Dermis blood vessel endothelial cell (primary cell): Measurements from ENCODE around the gene KRT28. TPM values are rescaled to one million over a fixed set of nuclear protein-coding genes. Genes with fewer than 3 reads are reported as not detected.

Source experiments
- DNase-seq: peaks from one replicate; pipeline ENCODE4 v3.0.0; 2010
- total RNA-seq: library from RNA; depleted of rRNA; stranded (reverse); fragments of >200 nt; gene quantifications from 2 replicates; pipeline ENCODE4 v1.2.3, GENCODE V29; 2014

KRT28 gene
- not detected in 2 replicates for total RNA-seq

DNA sequence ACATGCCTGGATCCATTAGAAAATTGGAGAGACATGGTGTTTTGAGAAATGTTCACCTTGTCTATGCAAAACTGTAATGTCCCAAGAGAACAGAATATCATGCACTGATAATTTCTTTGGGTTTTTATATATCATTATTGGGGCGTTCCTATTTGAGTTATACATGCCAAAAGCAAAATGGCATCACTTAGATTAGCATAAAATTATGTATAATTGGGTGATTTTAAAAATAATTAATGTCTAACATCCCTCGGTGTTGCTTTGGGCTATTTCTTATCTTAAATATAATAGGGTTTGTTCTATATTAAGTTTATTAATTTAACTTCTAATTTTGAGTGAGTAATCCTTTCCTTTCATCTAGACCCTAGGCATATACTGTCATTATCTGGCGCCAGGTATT lies at the start of gene KRT28:
Gene KRT28 (minus strand): TSS at position 101 of the 400 bp plus-strand sequence. CDS start 66 bp downstream, at position 35.
- no peak for DNase-seq

GRCh38 chr17:40848583-40849235 lies 49.0 kb upstream of the KRT28 start:
- DNase-seq: no peak

- DNase-seq: no peak
These were observed 46.9 kb upstream of the KRT28 start for GRCh38 chr17:40846515-40847144.

DNA sequence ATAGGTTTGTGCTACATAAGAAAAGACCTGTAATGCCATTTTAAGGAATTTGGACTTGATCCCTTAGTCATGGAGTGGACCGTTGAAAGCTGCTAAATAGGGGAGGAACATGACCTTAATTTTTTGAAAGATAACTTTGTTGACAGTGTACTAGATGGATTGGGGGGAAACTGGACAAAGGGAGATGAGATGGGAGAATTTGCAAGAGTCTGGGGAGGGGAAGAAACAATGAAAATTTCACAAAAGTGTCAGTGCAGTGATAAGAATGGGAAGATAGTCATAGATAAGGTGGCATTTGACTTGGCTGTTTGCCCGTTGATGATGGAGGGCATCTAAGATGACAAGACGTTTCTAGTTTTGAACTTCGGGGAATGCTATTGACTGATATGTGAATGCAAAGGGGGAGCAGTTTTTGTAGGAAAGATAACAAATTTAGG lies 44.9 kb upstream of the KRT28 start:
- DNase-seq: no peak

DNA sequence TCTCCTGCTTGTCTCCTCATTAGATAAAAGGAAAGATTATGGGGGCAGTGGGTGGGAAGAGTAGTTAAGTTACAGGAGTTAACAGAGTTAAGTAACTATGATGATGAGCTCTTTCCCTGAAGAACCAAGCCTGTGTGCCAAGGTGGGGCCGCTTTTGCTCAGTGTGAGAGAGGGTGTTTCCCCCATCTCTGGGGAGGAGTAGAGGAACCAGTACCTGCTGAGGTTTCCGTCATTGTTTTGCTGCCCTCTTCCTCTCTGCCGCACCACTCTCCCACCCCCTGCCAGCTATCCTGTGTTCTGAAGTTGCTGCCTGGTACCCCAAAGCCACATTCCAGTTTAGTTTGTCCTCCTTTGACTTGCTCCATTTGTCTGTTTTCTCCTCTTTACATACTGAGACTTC lies 43.5 kb upstream of the KRT28 start:
- no peak for DNase-seq

DNA sequence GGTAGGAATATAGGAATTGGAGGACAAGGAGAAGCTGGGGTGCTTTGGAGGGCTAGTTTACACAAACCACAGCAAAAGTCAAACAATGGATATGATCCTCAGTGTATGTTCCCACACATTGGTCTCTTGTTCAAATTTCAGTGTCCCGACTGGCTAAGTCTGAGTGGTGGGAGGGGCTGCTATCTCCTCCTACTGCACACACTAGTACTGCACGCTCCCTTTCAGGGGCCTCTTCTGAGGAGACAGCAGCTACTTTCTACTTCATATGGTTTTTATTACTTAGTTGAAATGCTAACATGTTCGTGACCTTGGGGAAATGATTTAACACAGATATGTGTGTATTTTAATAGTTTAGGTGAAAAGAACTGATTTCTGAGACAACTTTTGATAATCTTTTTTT lies 41.5 kb upstream of the KRT28 start:
- DNase-seq: no peak

DNA sequence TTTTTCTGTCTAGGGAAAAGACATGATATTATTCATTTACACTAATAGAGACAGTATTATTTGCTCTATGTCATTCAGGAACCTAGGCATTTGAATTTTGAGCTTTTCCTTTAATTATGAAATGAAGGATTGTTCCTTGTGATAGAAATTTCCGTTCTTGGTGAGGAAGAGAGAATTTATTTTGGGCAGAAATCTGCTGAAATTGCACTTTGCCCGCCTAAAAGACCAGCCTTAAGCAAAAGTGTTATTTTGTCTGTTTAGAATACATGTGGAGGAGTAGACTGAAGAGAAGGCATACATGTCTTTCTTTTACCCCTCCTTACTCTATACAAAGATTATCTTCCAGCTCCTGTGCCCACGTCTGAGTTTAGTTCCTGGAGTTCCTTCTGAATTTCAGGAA lies 39.4 kb upstream of the KRT28 start:
- no peak for DNase-seq

DNA sequence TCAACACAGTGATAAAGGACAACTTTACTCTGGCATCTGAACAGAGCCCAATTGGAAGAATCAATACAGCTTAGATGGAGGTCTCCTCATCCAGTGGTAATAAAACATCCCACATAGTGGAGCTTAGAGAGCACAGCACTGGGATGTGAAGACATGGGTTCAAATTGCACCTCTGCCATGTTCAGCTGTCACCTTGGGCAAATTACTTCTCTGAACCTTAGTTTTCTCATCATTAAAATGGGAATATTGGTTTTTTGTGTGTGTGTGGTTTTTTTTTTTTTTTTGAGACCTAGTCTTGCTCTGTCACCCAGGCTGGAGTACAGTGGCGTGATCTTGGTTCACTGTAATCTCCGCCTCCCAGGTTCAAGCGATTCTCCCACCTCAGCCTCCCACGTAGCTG lies 36.3 kb upstream of the KRT28 start:
- DNase-seq: no peak

GRCh38 chr17:40833882-40834281 lies 34.1 kb upstream of the KRT28 start:
- no peak for DNase-seq

DNA sequence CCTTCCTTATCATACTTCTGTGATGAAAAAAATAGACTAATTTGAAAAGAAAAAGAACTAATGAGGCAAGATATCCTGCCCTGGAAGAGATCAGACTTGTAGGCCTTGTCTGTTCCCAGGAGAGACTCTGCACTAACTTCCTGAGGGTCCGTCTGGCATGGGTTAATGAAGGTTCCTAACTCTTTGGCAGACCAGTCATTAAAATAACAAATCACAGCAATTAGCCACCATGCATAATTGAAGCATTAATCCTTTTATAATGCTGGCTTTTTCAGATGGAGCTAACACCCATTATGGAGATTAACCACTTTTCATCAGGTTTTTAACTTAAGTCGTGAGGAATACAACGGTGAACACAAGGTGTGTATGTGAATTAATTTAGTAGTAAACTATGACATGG lies 33.1 kb upstream of the KRT28 start:
- no peak for DNase-seq

DNA sequence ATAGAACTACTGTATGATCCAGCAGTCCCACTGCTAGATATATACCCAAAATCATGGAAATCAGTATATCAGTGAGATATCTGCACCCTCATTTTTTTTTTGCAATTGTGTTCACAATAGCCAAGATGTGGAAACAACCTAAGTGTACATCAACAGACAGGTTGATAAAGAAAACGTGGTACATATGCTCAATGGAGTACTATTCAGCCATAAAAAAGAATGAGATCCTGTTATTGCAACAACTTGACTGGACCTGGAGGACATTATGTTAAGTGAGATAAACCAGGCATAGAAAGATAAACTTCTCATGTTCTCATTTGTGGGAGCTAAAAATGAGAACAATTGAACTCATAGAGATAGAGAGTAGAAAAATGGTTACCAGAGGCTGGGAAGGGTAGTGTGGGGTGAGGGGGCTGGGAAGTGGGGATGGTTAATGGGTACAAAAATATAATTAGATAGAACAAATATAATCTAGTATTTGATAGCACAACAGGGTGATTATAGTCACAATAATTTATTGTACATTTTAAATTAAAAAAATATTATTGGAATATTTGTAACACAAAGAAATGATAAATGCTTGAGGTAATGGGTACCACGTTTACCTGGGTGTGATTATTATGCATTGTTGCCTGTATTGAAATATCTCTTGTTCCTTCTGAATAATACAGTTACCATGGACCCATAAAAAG lies 30.5 kb upstream of the KRT28 start:
- no peak for DNase-seq

GRCh38 chr17:40828454-40829044 lies 28.8 kb upstream of the KRT28 start:
- no peak for DNase-seq

DNA sequence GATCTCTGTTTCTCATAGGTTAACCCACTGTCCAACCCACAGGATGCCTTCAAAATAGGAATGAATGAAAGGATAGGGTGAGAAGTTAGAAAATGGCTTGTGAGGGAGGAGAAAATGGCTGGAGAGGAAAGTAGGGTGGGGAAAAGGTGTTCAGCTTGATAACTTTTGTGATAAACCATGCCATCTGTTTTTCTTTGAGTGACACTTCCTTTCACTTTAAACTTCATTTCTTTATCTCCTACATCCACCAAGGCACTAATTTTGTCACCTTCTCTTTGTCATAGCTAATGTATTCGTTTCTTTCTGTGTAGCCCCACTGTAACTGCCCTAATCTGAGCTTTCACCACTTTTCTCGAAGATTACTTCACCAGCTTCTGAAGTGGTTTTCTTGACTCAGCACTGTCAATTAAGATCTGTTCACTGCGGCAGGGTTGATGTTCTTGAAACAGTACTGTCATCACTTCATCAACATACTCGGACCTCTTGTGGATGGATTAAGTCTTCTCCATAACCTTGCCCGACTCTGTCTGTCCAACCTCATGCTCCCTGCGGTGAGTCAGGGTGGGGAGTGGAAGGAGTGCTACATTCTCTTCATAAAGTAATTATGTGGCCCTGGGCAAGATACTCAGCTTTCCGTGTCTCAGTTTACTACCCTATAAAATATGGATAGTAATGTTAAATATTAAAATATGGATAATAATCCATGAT lies 28.1 kb upstream of the KRT28 start:
- DNase-seq: no peak

DNA sequence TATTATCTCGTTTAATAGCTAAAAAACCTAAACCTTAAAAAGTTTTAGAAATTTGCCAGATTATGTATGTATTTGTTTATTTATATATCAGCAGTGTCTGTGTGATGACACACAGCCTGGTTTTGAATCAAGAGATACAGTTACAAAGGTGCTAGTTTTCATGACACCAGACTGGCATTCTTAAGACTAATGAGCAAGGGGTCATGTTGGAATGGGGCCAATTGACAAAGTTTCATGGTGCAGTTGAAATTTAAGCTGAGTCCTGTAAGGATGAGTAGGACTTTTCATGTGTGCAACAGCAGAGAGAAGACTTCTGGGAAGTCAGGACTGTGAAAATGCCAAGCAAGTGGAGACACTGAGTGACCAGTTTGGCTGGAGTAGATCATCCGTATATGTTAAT lies 25.8 kb upstream of the KRT28 start:
- DNase-seq: no peak

GRCh38 chr17:40824015-40824832 lies 24.5 kb upstream of the KRT28 start:
- DNase-seq: no peak

- DNase-seq: no peak
These were observed 22.5 kb upstream of the KRT28 start, which contains the start of gene KRT10 for GRCh38 chr17:40822132-40822812. Gene KRT10, minus strand, starts transcription at chr17:40822614. Its CDS starts 29 bp downstream, at chr17:40822585.

DNA sequence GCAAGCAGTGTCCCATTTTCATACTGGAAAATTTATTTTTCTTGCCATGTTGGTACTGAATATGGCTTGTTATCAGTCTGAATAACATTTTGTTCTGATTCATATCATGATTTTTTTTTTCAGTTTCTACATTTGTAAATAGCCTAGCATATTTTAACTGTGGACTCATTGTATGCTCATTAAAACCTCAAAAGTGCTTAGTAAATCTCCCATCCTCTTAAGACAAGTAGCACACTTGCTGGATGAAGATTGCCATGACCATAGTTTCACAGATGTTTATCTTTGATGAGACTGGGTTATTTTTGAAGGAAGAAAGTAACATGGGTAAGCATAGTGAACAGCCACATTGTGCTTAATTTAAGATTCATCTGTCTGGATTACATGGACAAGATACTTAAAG lies 21.8 kb upstream of the KRT28 start:
- DNase-seq: no peak

DNA sequence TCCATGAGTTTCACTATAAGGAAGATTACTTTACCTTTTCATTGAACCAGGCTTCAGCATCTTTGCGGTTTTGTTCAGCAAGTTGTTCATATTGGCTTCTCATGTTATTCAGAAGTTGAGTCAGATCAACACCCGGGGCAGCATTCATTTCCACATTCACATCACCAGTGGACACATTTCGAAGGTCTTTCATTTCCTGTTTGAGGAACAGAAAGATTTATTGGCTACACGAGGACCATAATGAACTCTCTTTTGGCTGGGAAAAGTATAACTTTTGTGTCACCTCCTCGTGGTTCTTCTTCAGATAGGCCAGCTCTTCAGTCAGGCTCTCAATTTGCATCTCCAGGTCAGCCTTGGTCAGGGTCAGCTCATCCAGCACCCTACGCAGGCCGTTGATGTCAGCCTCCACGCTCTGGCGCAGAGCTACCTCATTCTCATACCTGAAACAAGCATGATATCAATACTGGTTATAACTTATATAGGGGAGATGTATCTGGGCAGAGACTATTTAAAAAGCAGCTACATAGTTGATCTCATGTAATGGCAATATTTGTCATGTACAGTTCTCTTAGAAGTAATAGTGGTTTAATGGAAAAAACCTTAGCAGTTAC lies 20.6 kb upstream of the KRT28 start:
- DNase-seq: no peak

DNA sequence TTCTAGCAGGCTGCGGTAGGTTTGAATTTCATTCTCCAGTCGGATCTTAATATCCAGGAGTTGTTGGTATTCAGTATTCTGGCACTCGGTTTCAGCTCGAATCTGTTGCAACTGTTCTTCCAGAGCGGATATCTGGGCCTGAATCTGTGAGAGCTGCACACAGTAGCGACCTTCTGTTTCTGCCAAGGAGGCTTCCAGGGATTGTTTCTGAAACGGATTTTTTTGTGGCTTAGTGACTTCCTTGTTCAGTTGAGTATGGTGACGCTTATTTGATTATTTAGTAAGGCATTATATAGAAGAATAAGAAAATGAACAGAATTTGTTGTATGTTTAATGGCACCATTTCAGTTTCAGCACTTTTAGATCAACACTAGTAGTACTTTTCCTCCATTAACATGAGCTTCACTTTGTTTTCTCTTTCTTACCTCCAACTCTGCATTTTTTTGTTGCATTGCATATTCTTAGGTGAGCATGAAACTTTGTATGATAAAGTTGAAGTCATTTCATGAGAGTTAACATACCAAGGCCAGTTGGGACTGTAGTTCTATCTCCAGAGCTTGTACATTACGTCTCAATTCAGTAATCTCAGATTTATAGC lies 19.9 kb upstream of the KRT28 start:
- peak; percentile 60 for DNase-seq

DNA sequence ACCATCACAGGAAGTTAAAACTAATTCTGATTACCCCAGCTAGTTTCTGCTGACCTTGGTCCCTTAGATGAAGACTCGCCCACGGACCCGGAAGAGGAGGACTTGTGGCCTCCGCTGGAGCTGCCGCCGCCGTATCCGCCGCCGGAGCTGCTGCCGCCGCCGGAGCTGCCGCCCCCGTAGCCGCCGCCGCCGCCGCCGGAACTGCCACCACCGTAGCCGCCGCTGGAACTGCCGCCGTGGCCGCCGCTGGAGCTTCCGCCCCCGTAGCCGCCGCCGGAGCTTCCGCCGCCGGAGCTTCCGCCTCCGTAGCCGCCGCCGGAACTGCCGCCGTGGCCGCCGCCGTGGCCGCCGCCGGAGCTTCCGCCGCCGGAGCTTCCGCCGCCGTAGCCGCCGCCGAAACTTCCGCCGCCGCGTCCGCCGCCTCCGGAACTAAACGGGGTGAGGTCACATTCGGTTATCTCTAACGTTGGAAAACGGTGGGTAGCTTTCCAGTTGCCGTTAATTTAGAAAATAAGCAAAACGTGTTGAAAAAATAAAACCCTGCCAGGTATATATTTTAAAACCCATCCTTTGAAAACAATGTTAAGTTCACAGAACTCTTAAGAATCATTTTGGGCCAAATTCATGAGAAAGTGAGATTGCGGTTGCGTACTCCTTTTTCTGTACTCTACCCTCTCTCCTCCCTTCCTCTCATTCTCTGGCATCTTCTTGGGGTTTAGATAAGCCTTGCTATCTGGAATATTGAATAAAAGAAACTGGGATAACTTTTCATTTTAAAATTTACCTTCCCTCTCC lies 19.2 kb upstream of the KRT28 start:
- DNase-seq: peak; percentile 88
